IPS-20b (cell line): Measurements from ENCODE around the gene BANF2.

Experiments used
- H3K27ac ChIP-seq: one replicate; pipeline ENCODE4 v1.5.1; 2013; ENCODE audit warnings: low read length
- H3K27me3 ChIP-seq: 2 replicates; pipeline ENCODE4 v1.6.1; 2013; ENCODE audit warnings: mild to moderate bottlenecking, low read length, inconsistent platforms; ENCODE audit not compliant: insufficient read depth
- H3K36me3 ChIP-seq: 2 replicates; pipeline ENCODE4 v1.6.1; 2013; ENCODE audit warnings: low read depth, mild to moderate bottlenecking, inconsistent platforms, low read length, moderate library complexity; ENCODE audit not compliant: insufficient read depth
- H3K4me1 ChIP-seq: 2 replicates; pipeline ENCODE4 v1.6.1; 2013; ENCODE audit warnings: mild to moderate bottlenecking, control low read depth, inconsistent platforms, low read length, moderate library complexity; ENCODE audit not compliant: insufficient read depth
- H3K4me3 ChIP-seq: 2 replicates; pipeline ENCODE4 v1.5.1; 2013; ENCODE audit warnings: mild to moderate bottlenecking, low read length, inconsistent platforms
- H3K9ac ChIP-seq: 2 replicates; pipeline ENCODE4 v1.6.1; 2013; ENCODE audit warnings: low read depth, mild to moderate bottlenecking, inconsistent platforms, low read length, moderate library complexity
- H3K9me3 ChIP-seq: 2 replicates; pipeline ENCODE4 v1.6.1; 2013; ENCODE audit warnings: mild to moderate bottlenecking, low read depth, low read length, inconsistent platforms; ENCODE audit not compliant: insufficient read depth

BANF2 gene

DNA sequence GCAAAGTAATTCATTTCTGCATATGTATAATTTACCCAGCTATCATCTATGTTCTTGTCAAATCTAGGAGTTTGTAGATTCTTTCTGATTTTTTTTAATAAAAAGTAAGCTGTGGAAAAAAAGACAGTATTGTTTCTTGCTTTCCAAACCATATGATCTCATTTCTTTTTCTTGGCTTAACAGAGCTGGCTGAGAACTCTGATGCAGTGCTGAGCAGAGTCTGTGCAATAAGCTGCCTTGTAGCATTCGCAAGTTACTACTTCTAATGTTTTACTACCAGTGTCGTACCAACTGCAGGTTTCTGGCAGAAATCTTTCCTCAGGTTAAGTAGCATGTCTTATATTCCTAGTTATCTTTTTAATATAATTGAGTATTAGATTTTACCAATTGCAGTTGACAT is 33.3 kb upstream of the BANF2 start:
- Histone ChIP-seq H3K27ac (no peak overlapping the region), H3K36me3 (0 out of 2 replicates have a peak, but pooled peaks cover 9% of the 10 kb centered on the region), H3K4me3 (no peak overlapping the region), H3K9ac (no peak overlapping the region), H3K4me1 (peaks cover 13% of the 10 kb centered on the region; the same call in 1 of the 2 replicates), H3K27me3 (no peaks in the 10 kb centered on the region), H3K9me3 (no peaks in the 10 kb centered on the region)

- Histone ChIP-seq H3K36me3 (0 out of 2 replicates have a peak, but pooled peaks cover 9% of the 10 kb centered on the region), H3K9me3 (no peaks in the 10 kb centered on the region), H3K27ac (no peak overlapping the region), H3K27me3 (no peaks in the 10 kb centered on the region), H3K9ac (no peak overlapping the region), H3K4me3 (no peak overlapping the region), H3K4me1 (peaks cover 13% of the 10 kb centered on the region; the same call in 1 of the 2 replicates)
These were observed 32.3 kb upstream of the BANF2 start for GRCh38 chr20:17667445-17667844.

DNA sequence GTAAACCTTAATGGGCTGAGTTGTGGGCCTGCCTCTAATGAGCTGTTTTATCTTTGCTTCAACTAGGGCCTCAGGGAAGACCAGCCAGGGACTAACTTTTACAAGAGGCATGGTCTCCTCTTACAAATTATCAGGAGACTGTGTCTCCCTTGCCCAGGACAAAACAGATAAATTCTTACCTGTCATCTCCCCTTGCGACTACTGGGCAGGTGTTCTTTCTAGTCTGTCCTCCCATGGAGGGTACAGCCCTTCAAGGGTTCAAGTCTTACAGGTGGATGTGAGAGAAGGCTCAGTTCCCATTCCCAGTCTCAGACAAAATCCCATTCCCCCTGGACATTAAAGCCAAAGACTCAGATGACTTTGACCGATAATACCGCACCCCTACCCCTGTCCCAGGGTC is 31.3 kb upstream of the BANF2 start:
- H3K27ac ChIP-seq: no peak overlapping the region
- H3K9ac ChIP-seq: no peak overlapping the region
- H3K4me1 ChIP-seq: peaks cover 8% of the 10 kb centered on the region; the same call in 1 of the 2 replicates
- H3K36me3 ChIP-seq: 0 out of 2 replicates have a peak, but pooled peaks cover 9% of the 10 kb centered on the region
- H3K9me3 ChIP-seq: no peaks in the 10 kb centered on the region
- no peaks in the 10 kb centered on the region for H3K27me3 ChIP-seq
- no peak overlapping the region for H3K4me3 ChIP-seq

DNA sequence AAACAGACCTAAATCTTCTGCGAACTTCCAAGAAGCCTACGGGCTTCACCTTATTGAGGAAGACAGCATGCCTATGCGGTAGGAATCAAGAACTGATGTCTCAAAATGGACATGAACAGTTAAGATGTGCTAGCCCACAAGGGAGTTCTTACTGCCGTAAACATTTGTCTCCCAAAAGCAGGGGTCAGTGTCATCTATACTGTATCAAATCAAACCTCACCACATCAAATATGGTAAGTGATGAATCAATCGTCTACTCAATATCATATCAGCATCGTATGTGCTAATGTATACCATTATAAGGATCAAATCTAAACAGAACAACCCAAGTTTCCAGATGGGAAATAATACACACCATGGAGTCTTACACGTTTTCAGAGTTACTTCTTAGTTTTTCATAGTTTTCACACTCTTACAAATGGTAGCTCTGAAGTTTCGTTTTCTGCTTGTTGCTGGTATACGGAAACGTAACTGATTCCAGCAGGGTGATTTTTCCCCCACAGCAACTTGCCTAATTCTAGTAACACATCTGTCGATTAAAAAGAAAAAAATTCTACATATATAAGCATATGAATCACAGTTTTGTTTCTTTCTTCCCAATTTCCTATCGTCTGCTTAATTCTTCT is 30.3 kb upstream of the BANF2 start:
- no peaks in the 10 kb centered on the region for H3K27me3 ChIP-seq
- H3K27ac ChIP-seq: no peak overlapping the region
- H3K9ac ChIP-seq: no peak overlapping the region
- H3K9me3 ChIP-seq: no peaks in the 10 kb centered on the region
- 0 out of 2 replicates have a peak, but pooled peaks cover 9% of the 10 kb centered on the region for H3K36me3 ChIP-seq
- H3K4me3 ChIP-seq: no peak overlapping the region
- H3K4me1 ChIP-seq: peaks cover 3% of the 10 kb centered on the region; the same call in 1 of the 2 replicates

GRCh38 chr20:17671011-17671410 is 28.8 kb upstream of the BANF2 start:
- Histone ChIP-seq H3K36me3 (peaks cover 16% of the 10 kb centered on the region), H3K27ac (no peak overlapping the region), H3K4me3 (no peak overlapping the region), H3K9me3 (no peaks in the 10 kb centered on the region), H3K27me3 (no peaks in the 10 kb centered on the region), H3K4me1 (peaks cover 3% of the 10 kb centered on the region; the same call in 1 of the 2 replicates), H3K9ac (no peak overlapping the region)

- Histone ChIP-seq H3K4me3 (no peak overlapping the region), H3K9me3 (no peaks in the 10 kb centered on the region), H3K27me3 (no peaks in the 10 kb centered on the region), H3K4me1 (peaks cover 3% of the 10 kb centered on the region; the same call in 1 of the 2 replicates), H3K27ac (no peak overlapping the region), H3K9ac (no peak overlapping the region), H3K36me3 (peaks cover 21% of the 10 kb centered on the region)
These were observed 28.2 kb upstream of the BANF2 start for GRCh38 chr20:17671565-17671964.

DNA sequence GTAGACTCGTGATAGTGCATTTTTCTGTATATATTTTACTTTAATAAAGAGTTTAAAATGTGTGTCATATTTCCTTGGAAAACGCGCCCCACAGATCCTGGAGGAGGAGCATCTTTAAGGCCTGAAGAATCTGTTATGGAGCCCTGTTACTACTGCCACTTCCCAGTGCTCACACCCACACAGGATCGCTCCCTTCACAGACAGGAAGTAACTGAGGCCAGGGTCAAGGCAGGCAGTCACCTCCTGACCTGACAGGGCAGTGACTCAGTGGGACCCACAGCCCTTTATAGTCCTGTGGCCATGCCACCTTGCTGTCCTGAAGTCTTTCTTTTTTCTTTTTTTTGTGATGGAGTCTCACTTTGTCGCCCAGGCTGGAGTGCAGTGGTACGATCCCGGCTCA is 26.7 kb upstream of the BANF2 start:
- H3K9me3 ChIP-seq: no peaks in the 10 kb centered on the region
- no peak overlapping the region for H3K27ac ChIP-seq
- no peak overlapping the region for H3K9ac ChIP-seq
- H3K27me3 ChIP-seq: no peaks in the 10 kb centered on the region
- no peak overlapping the region for H3K4me3 ChIP-seq
- H3K4me1 ChIP-seq: peaks cover 3% of the 10 kb centered on the region; the same call in 1 of the 2 replicates
- peaks cover 31% of the 10 kb centered on the region for H3K36me3 ChIP-seq

GRCh38 chr20:17674722-17675518 is 24.8 kb upstream of the BANF2 start:
- Histone ChIP-seq H3K9me3 (no peaks in the 10 kb centered on the region), H3K27ac (no peak overlapping the region), H3K36me3 (peaks cover 49% of the 10 kb centered on the region), H3K27me3 (no peaks in the 10 kb centered on the region), H3K4me1 (peaks cover 8% of the 10 kb centered on the region; the same call in 1 of the 2 replicates), H3K9ac (no peak overlapping the region), H3K4me3 (no peak overlapping the region)

DNA sequence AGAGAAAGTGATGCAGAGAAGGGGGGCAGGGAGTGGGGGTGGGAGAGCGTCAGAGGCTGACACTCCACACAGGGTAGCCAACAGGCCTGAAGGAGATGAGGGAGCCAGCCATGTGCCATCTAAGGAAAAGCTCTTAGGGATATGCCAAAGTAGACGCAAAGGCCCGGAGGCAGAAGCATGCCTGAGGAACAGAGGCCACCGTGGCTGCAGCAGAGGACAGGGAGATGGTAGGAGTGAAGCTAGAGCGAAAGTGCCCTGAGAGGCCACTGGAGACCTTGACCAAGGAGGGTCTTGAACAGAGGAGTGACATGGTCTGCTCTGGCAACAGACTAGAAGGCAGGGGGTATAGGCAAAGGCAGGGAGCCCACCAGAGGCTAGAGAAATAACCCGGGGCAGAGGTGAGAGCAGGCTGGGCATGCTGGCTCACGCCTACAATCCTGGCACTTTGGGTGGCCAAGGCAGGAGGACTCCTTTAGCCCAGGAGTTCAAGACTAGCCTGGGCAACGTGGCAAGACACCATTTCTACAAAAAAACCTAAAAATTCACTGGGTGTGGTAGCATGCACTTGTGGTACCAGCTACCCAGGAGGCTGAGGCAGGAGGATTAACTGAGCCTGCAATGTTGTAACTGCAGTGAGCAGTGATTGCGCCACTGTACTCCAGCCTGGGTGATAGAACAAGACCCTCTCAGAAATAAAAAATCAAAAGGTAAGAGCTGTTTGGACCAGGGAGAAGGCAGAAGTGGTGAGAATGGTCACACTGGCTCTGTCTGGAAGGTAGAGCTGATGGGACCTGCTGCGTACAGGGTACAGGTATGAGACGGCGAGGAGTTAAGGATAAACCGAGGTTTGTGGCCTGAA is 24.0 kb upstream of the BANF2 start:
- Histone ChIP-seq H3K36me3 (peaks cover 46% of the 10 kb centered on the region), H3K4me1 (peaks cover 14% of the 10 kb centered on the region; the same call in 1 of the 2 replicates), H3K9ac (no peak overlapping the region), H3K4me3 (no peak overlapping the region), H3K27me3 (no peaks in the 10 kb centered on the region), H3K27ac (no peak overlapping the region), H3K9me3 (no peaks in the 10 kb centered on the region)

DNA sequence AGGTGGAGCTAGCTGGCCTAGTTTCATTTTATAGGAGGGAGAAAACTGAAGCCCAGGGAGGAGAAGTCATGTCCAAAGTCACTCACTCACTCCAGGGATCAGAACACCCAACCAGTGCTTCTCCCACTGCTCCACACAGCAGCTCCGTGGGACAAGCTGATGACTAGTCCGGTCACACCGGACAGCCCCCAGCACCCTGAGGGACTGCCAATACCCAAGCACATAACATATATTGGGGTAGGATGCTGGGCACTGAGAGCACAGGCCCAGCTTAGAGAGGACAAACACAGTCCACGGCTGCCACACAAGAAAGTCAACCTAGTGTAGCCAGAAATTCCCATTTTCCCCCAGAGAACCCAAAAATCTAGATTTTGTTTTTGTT is 23.4 kb upstream of the BANF2 start:
- peaks cover 45% of the 10 kb centered on the region for H3K36me3 ChIP-seq

GRCh38 chr20:17676942-17677341 is 22.8 kb upstream of the BANF2 start:
- Histone ChIP-seq H3K36me3 (peaks cover 45% of the 10 kb centered on the region), H3K4me3 (no peak overlapping the region), H3K9me3 (no peaks in the 10 kb centered on the region), H3K27ac (no peak overlapping the region), H3K27me3 (no peaks in the 10 kb centered on the region), H3K4me1 (peaks cover 14% of the 10 kb centered on the region; the same call in 1 of the 2 replicates), H3K9ac (no peak overlapping the region)

More for the DNA sequence above, 23.4 kb upstream of the BANF2 start:
- H3K27ac ChIP-seq: no peak overlapping the region
- H3K4me1 ChIP-seq: peaks cover 14% of the 10 kb centered on the region; the same call in 1 of the 2 replicates
- H3K9me3 ChIP-seq: no peaks in the 10 kb centered on the region
- H3K9ac ChIP-seq: no peak overlapping the region
- H3K27me3 ChIP-seq: no peaks in the 10 kb centered on the region
- no peak overlapping the region for H3K4me3 ChIP-seq
